ENCODE measurements around the gene NAA40. TPM values are rescaled to one million over a fixed set of nuclear protein-coding genes. Genes with fewer than 3 reads are reported as not detected.

The NAA40 gene
- total RNA-seq, 8 experiments from 2014 or later: 11.3 to 39.2 (median 19.5) TPM

- Histone ChIP-seq H3K4me3 (peak overlapping the region; percentile 59 to 98 (median 80)), H3K4me1 (replicated peaks in 1 of 2) (peaks cover 13 to 15% of the 10 kb centered on the region in 2 donors), H3K27ac (peak overlapping the region; percentile 94 to 99)
- ATAC-seq (replicated peaks in 6 of 8): peak; percentile 16 to 58 (median 28)
- 0 to 20% (median 8%) methylated on average over 1 to 10 of the region's 18 CpGs; no CpG with 5 or more reads in 7 of the 10 experiments for WGBS, 10 experiments
- in situ Hi-C loops (cut with MboI; ENCODE audit: low pct_unique_long_range_greater_than_20kb in 2 of 9, low sequenced_read_pairs in 9 of 9, unreplicated experiment in 9 of 9): loop anchor here in 3 of 9 experiments (25.0 kb wide), 1 partner anchor 177 kb away; the partner anchor contains the start of gene MACROD1 (in 3 of the 3)
Measured at GRCh38 chr11:63985812-63986155, 47.0 kb downstream of the NAA40 start.

- 0% methylated on average over 2 to 9 of the region's 63 CpGs; no CpG with 5 or more reads in 8 of the 10 experiments for WGBS, 10 experiments
- H3K27ac ChIP-seq: peak within 1 kb of the TSS; percentile 94 to 99
- peaks cover 13 to 15% of the 10 kb centered on the region in 2 donors for H3K4me1 ChIP-seq (replicated peaks in 1 of 2)
- peak within 1 kb of the TSS; percentile 59 to 98 (median 80) for H3K4me3 ChIP-seq
- in situ Hi-C loops (cut with MboI; ENCODE audit: low pct_unique_long_range_greater_than_20kb in 2 of 9, low sequenced_read_pairs in 9 of 9, unreplicated experiment in 9 of 9): loop anchor here in 3 of 9 experiments (25.0 kb wide), 1 partner anchor 176 kb away; the partner anchor contains the start of gene MACROD1 (in 3 of the 3)
- peak; percentile 91 to 94 (median 92) for ATAC-seq (replicated peaks in 6 of 8)
Measured at GRCh38 chr11:63986156-63986931, 47.5 kb downstream of the NAA40 start, which contains the start of gene OTUB1. Gene OTUB1 (plus strand): TSS chr11:63986438. CDS start chr11:63986457, 19 bp downstream.

GRCh38 chr11:63986932-63987513 lies 48.2 kb downstream of the NAA40 start:
- Histone ChIP-seq H3K4me1 (replicated peaks in 1 of 2) (peaks cover 13 to 15% of the 10 kb centered on the region in 2 donors), H3K4me3 (peak overlapping the region; percentile 59 to 98 (median 80)), H3K27ac (peak overlapping the region; percentile 94 to 99)
- in situ Hi-C loops (cut with MboI; ENCODE audit: low pct_unique_long_range_greater_than_20kb in 2 of 9, low sequenced_read_pairs in 9 of 9, unreplicated experiment in 9 of 9): loop anchor here in 3 of 9 experiments (25.0 kb wide), 1 partner anchor 175 kb away; the partner anchor contains the start of gene MACROD1 (in 3 of the 3)
- ATAC-seq (replicated peaks in 6 of 8): no peak
- WGBS, 10 experiments: 0 to 80% (median 30%) methylated on average over 1 to 5 of the region's 25 CpGs; no CpG with 5 or more reads in 4 of the 10 experiments

GRCh38 chr11:63991558-63991957 lies 52.8 kb downstream of the NAA40 start:
- Histone ChIP-seq H3K4me3 (no peak overlapping the region), H3K4me1 (replicated peaks in 1 of 2) (peaks cover 7 to 10% of the 10 kb centered on the region in 2 donors), H3K27ac (no peak overlapping the region)
- in situ Hi-C loops (cut with MboI; ENCODE audit: low pct_unique_long_range_greater_than_20kb in 2 of 9, low sequenced_read_pairs in 9 of 9, unreplicated experiment in 9 of 9): loop anchor here in 3 of 9 experiments (25.0 kb wide), 1 partner anchor 171 kb away; the partner anchor contains the start of gene MACROD1 (in 3 of the 3)
- WGBS, 10 experiments: 90 to 100% (median 96%) methylated on average over 2 to 10 of the region's 10 CpGs; no CpG with 5 or more reads in 6 of the 10 experiments
- no peak for ATAC-seq (replicated peaks in 6 of 8)

GRCh38 chr11:63993100-63993499 lies 54.3 kb downstream of the NAA40 start:
- Histone ChIP-seq H3K27ac (no peak overlapping the region), H3K4me1 (replicated peaks in 1 of 2) (peaks cover 4 to 6% of the 10 kb centered on the region in 2 donors), H3K4me3 (no peak overlapping the region)
- no peak for ATAC-seq (replicated peaks in 6 of 8)
- 70 to 100% (median 95%) methylated on average over 1 to 5 of the region's 5 CpGs; no CpG with 5 or more reads in 4 of the 10 experiments for WGBS, 10 experiments
- in situ Hi-C loops (cut with MboI; ENCODE audit: low pct_unique_long_range_greater_than_20kb in 2 of 9, low sequenced_read_pairs in 9 of 9, unreplicated experiment in 9 of 9): loop anchor here in 3 of 9 experiments (25.0 kb wide), 1 partner anchor 169 kb away; the partner anchor contains the start of gene MACROD1 (in 3 of the 3)

GRCh38 chr11:63993993-63994392 lies 55.2 kb downstream of the NAA40 start:
- no peak overlapping the region for H3K27ac ChIP-seq
- in situ Hi-C loops (cut with MboI; ENCODE audit: low pct_unique_long_range_greater_than_20kb in 2 of 9, low sequenced_read_pairs in 9 of 9, unreplicated experiment in 9 of 9): loop anchor here in 3 of 9 experiments (25.0 kb wide), 1 partner anchor 168 kb away; the partner anchor contains the start of gene MACROD1 (in 3 of the 3)
- 50 to 100% (median 100%) methylated on average over 1 to 4 of the region's 6 CpGs; no CpG with 5 or more reads in 3 of the 10 experiments for WGBS, 10 experiments
- no peak overlapping the region for H3K4me3 ChIP-seq
- peaks cover 13 to 15% of the 10 kb centered on the region in 2 donors for H3K4me1 ChIP-seq (replicated peaks in 1 of 2)
- peak in 2 of 8 experiments; percentile 50 to 52 for ATAC-seq (replicated peaks in 6 of 8)

- WGBS, 10 experiments: 96% methylated on average over 5 of the region's 18 CpGs; no CpG with 5 or more reads in 8 of the 10 experiments
- no peak for ATAC-seq (replicated peaks in 6 of 8)
- in situ Hi-C loops (cut with MboI; ENCODE audit: low pct_unique_long_range_greater_than_20kb in 2 of 9, low sequenced_read_pairs in 9 of 9, unreplicated experiment in 9 of 9): loop anchor here in 3 of 9 experiments (25.0 kb wide), 1 partner anchor 166 kb away; the partner anchor contains the start of gene MACROD1 (in 3 of the 3)
- Histone ChIP-seq H3K27ac (no peak overlapping the region), H3K4me1 (replicated peaks in 1 of 2) (peaks cover 26 to 32% of the 10 kb centered on the region in 2 donors), H3K4me3 (no peak overlapping the region)
Measured at GRCh38 chr11:63996512-63996911, 57.7 kb downstream of the NAA40 start.

GRCh38 chr11:63997104-63997700 lies 58.4 kb downstream of the NAA40 start:
- 17 to 100% (median 92%) methylated on average over 1 to 9 of the region's 27 CpGs; no CpG with 5 or more reads in 6 of the 10 experiments for WGBS, 10 experiments
- H3K4me3 ChIP-seq: no peak overlapping the region
- in situ Hi-C loops (cut with MboI; ENCODE audit: low pct_unique_long_range_greater_than_20kb in 2 of 9, low sequenced_read_pairs in 9 of 9, unreplicated experiment in 9 of 9): loop anchor here in 3 of 9 experiments (25.0 kb wide), 1 partner anchor 165 kb away; the partner anchor contains the start of gene MACROD1 (in 3 of the 3)
- H3K27ac ChIP-seq: no peak overlapping the region
- no peak for ATAC-seq (replicated peaks in 6 of 8)
- peaks cover 30 to 36% of the 10 kb centered on the region in 2 donors for H3K4me1 ChIP-seq (replicated peaks in 1 of 2)

- no peak for ATAC-seq (replicated peaks in 6 of 8)
- Histone ChIP-seq H3K4me1 (replicated peaks in 1 of 2) (peaks cover 31 to 42% of the 10 kb centered on the region in 2 donors), H3K27ac (no peak overlapping the region), H3K4me3 (no peak overlapping the region)
- in situ Hi-C loops (cut with MboI; ENCODE audit: low pct_unique_long_range_greater_than_20kb in 2 of 9, low sequenced_read_pairs in 9 of 9, unreplicated experiment in 9 of 9): loop anchor here in 3 of 9 experiments (25.0 kb wide), 1 partner anchor 164 kb away; the partner anchor contains the start of gene MACROD1 (in 3 of the 3)
- no CpG with 5 or more reads among the region's 11 CpGs for WGBS, 10 experiments
Measured at GRCh38 chr11:63997801-63998337, 59.1 kb downstream of the NAA40 start.

GRCh38 chr11:63998558-63999348 lies 60.0 kb downstream of the NAA40 start:
- in situ Hi-C loops (cut with MboI; ENCODE audit: low pct_unique_long_range_greater_than_20kb in 2 of 9, low sequenced_read_pairs in 9 of 9, unreplicated experiment in 9 of 9): loop anchor here in 3 of 9 experiments (25.0 kb wide), 1 partner anchor 164 kb away; the partner anchor contains the start of gene MACROD1 (in 3 of the 3)
- Histone ChIP-seq H3K4me1 (replicated peaks in 1 of 2) (peaks cover 31 to 43% of the 10 kb centered on the region in 2 donors), H3K27ac (peak overlapping the region in 1 of 2 donors; percentile 23), H3K4me3 (peak overlapping the region in 2 of 5 donors; percentile 19 to 21)
- 0% methylated on average over 1 of the region's 54 CpGs; no CpG with 5 or more reads in 8 of the 10 experiments for WGBS, 10 experiments
- peak in 4 of 8 experiments; percentile 1 to 23 (median 3) for ATAC-seq (replicated peaks in 6 of 8)

GRCh38 chr11:63999349-64000025 lies 60.7 kb downstream of the NAA40 start:
- peak overlapping the region in 1 of 2 donors; percentile 58 for H3K27ac ChIP-seq

More at GRCh38 chr11:63999349-64000025, 60.7 kb downstream of the NAA40 start:
- ATAC-seq (replicated peaks in 6 of 8): peak; percentile 70 to 80 (median 76)
- WGBS, 10 experiments: no CpG with 5 or more reads among the region's 59 CpGs
- Histone ChIP-seq H3K4me1 (replicated peaks in 1 of 2) (peaks cover 31 to 47% of the 10 kb centered on the region in 2 donors), H3K4me3 (peak overlapping the region in 2 of 5 donors; percentile 19 to 21)
- in situ Hi-C loops (cut with MboI; ENCODE audit: low pct_unique_long_range_greater_than_20kb in 2 of 9, low sequenced_read_pairs in 9 of 9, unreplicated experiment in 9 of 9): loop anchor here in 7 of 9 experiments (5.0 to 25.0 kb wide), 3 partner anchors 145 to 163 kb away; partner anchors contain the start of gene MACROD1 (in 3 of the 7)
